Measurements from ENCODE around the gene PPTC7.

GRCh38 chr12:110575326-110575725 lies 7.8 kb downstream of the PPTC7 start:
- TF ChIP-seq GATA3 (IDR thresholded peaks at IDR 0.05; ENCODE audit: low read depth, low read length): no peak
- no peak for TF ChIP-seq GATA2 (IDR thresholded peaks at IDR 0.05; ENCODE audit: low read depth, low read length)
